IMR-90 (cell line): Measurements from ENCODE around the gene PEX7. TPM values are rescaled to one million over a fixed set of nuclear protein-coding genes. Genes with fewer than 3 reads are reported as not detected.

Experiments used
- microRNA-seq, 2 experiments: library from miRNA; stranded (forward) in 1 of 2; unstranded in 1 of 2; fragments of 10-50 nt in 1 of 2; fragments of <30 nt in 1 of 2; gene quantifications in 1 of 2; microRNA quantifications in 1 of 2; one replicate each; pipeline versions ENCODE3 to v1.1.0; 2013 to 2020; ENCODE audit not compliant: insufficient read depth in 1 of 2, insufficient read length in 1 of 2, unreplicated experiment in 1 of 2
- polyA plus RNA-seq, 3 experiments: library from polyadenylated mRNA; depleted of rRNA; stranded (reverse); fragments of >200 nt; gene quantifications; 2 replicates each; pipeline ENCODE4 v1.2.3, GENCODE V29; 2012; ENCODE audit warnings: low replicate concordance in 1 of 3
- small RNA-seq, 5 experiments: library from RNA; depleted of rRNA; stranded (forward); fragments of <200 nt; gene quantifications; one replicate each; pipeline ENCODE3, GENCODE V24; 2012
- total RNA-seq: library from RNA; depleted of rRNA; stranded (reverse); fragments of >200 nt; gene quantifications from 2 replicates; pipeline ENCODE4 v1.2.3, GENCODE V29; 2012; rRNA removed

Gene PEX7
- total and polyA plus RNA-seq, 2 of the 4 experiments (the other 2 are of a cell fraction) = 5.4 to 7.0 TPM

Small RNAs within 50 kb of the gene (microRNA-seq; reads per million reads assigned to microRNA genes)
- not detected for gene RF00019 (ENCODE audit: insufficient read depth, insufficient read length)
- gene RF00443 (ENCODE audit: insufficient read depth, insufficient read length) = not detected

Small RNAs within 50 kb of the gene (small RNA-seq; reads per million reads assigned to genes)
- gene RF00019 = 0 reads per million in 5 experiments
- 0 reads per million in 5 experiments for gene RF00443

Other genes with a start within 250 kb of the PEX7 start
- 17.2 and 17.6 TPM in 2 replicates for gene MAP3K5, start 30.1 kb upstream of the PEX7 start, total RNA-seq
- gene MAP3K5, start 30.1 kb upstream of the PEX7 start, polyA plus RNA-seq (2012; rRNA removed) = 4.9 and 5.4 TPM in 2 replicates
- gene SLC35D3, start 99.7 kb downstream of the PEX7 start, total RNA-seq = not detected in 2 replicates
- gene SLC35D3, start 99.7 kb downstream of the PEX7 start, polyA plus RNA-seq (2012; rRNA removed) = not detected in 2 replicates
- under 0.01 TPM in 1 of 2 replicates, not detected in the other for gene IL20RA, start 222.4 kb downstream of the PEX7 start, total RNA-seq
- gene IL20RA, start 222.4 kb downstream of the PEX7 start, polyA plus RNA-seq (2012; rRNA removed) = 0.02 TPM in 1 of 2 replicates, not detected in the other